GM12865 (cell line): ENCODE data around the gene TSPAN9.

Experiments used
- DNase-seq: peaks from one replicate; pipeline ENCODE4 v3.0.0; 2010; ENCODE audit warnings: low read depth
- H3K4me3 ChIP-seq: 2 replicates; pipeline ENCODE4 v1.5.1; 2011; ENCODE audit warnings: mild to moderate bottlenecking, low read depth, low read length, control low read depth
- CTCF ChIP-seq: IDR thresholded peaks from 2 replicates; pipeline ENCODE4 v1.5.1; 2011; ENCODE audit warnings: low read length, control low read depth, low read depth, inconsistent platforms; ENCODE audit not compliant: insufficient read depth; ENCODE audit errors: missing control alignments

Gene TSPAN9

DNA sequence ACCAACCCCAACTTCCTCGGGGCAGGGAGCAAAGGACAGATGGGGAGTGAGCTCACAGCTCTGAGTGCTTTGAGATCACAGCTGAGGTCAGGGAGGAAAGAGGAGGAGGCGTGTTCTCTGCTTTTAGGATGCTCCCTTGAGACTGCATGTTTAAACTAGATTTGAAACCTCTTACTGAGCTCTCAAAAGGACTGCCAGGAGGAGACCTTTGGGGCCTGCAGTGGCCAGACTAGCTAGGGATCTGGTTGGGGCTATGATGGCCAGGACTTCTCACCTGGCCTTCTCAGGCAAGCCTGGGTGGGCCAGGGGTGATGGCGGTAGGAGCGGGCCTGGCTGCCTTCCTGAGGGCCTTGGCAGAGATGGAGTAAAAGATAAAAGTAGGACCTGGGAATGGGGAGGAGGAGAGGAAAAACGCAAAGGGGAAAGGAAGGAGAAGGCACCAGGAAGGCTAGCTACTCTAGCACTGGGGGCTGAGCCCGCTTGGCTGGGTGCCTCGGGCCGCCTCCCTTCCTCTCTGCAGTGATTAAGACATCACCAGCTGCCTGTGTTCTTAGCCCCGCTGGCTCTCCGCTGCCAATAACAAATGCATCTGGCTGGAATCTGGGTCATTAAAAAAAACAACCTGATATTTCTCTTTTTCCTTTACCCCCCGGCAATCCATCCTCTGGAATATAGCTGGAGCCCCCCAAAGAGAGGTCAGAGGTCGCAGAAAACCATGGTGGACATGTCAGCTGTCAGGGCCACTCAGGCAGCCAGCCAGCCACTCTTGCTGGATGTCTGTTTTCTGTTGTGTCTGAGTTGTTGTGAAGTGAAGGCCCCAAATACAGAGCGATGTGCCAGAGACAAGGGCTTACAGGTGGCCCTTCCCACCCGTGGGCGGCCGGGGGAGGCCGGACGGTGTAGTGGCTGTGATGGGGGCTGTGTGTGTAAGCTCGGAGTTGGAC is 141.3 kb downstream of the TSPAN9 start:
- no peak overlapping the region for H3K4me3 ChIP-seq
- DNase-seq, result no peak
- TF ChIP-seq CTCF, result no peak

GRCh38 chr12:3219233-3219632 is 142.1 kb downstream of the TSPAN9 start:
- no peak for DNase-seq
- no peak for TF ChIP-seq CTCF
- no peak overlapping the region for H3K4me3 ChIP-seq

DNA sequence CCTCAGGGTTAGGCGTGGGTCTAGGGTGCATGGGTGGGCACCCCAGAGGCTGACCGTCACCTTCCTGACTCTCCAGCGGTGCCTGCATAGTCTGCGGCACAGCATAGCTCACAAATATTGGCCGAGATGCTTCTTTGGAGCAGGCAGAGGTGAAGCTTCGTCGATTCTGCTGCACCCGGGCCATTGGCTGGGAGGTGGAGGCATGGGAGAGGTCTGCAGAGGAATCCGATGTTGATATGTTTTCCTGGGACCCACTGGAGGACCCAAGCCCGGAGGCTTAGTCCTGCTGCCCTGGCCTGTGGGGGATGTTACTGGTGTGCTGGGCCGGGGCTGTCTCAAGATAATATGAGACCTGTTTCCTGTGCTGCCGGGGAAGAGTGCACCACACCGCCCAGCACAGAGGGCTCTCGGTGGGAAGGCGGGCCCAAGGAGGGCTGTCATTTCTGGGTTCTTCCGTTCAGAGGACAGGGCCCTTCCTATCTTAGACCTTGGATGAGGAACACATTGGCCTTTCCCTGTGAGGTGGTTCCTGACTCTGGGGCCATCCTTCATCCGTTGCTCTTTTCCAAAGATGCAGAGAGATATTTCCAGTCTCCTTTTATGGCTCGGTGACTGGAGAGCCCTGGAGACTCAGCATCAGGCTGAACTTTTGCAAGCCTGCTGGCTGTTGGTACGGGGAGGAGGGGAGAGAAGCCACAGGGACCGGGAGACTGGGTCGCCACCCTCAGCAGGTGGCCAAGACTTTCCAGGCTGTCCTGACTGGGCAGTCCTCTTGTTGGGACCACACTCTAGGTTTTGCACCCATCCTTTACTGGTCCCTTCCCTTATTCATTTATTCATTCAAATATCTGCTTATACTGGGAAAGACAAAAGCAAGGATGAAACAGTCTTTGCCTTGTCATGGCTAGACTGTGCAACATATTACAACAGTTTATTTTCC is 143.5 kb downstream of the TSPAN9 start:
- no peak for TF ChIP-seq CTCF
- H3K4me3 ChIP-seq, result no peak overlapping the region
- no peak for DNase-seq

DNA sequence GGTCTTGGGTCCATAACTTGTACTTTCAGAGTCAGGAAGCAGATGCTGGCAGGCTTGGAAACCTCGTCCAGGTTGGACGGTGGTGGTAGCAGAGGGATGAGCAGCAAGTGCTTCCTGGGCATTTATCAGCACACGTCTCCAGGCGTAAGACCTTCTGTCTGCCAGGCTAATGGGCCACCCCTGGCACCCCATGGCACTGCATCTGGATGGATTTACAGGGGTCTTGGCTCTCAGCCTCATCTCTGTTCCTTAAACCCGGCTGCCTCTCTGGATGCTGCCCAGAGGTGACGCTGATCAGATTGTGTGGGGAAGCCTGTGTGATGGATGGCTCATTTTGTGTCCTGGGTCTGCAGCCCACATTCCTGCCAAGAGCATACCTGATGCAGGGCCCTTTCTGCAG is 145.1 kb downstream of the TSPAN9 start:
- H3K4me3 ChIP-seq, result no peak overlapping the region
- DNase-seq, result no peak
- no peak for TF ChIP-seq CTCF

DNA sequence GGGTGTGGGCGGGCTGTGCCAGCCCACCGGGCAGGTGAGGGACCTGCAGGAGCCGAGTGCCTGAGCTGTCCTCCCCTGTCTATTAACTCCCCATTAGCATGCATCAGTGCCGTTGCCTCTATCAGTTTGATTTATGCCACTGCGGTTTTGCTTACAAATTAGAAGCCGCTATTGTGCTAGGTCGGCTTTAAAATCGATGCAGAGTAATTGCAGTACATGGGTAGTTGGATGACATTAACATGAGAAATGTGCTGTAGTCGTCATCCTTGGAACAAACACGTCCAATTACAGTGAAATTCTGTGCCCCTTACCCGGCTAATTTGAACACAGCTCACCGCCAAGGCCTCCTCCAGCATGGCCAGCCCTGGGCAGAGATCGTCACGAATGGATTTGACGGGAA is 145.8 kb downstream of the TSPAN9 start:
- no peak overlapping the region for H3K4me3 ChIP-seq
- DNase-seq, result no peak
- TF ChIP-seq CTCF, result no peak

DNA sequence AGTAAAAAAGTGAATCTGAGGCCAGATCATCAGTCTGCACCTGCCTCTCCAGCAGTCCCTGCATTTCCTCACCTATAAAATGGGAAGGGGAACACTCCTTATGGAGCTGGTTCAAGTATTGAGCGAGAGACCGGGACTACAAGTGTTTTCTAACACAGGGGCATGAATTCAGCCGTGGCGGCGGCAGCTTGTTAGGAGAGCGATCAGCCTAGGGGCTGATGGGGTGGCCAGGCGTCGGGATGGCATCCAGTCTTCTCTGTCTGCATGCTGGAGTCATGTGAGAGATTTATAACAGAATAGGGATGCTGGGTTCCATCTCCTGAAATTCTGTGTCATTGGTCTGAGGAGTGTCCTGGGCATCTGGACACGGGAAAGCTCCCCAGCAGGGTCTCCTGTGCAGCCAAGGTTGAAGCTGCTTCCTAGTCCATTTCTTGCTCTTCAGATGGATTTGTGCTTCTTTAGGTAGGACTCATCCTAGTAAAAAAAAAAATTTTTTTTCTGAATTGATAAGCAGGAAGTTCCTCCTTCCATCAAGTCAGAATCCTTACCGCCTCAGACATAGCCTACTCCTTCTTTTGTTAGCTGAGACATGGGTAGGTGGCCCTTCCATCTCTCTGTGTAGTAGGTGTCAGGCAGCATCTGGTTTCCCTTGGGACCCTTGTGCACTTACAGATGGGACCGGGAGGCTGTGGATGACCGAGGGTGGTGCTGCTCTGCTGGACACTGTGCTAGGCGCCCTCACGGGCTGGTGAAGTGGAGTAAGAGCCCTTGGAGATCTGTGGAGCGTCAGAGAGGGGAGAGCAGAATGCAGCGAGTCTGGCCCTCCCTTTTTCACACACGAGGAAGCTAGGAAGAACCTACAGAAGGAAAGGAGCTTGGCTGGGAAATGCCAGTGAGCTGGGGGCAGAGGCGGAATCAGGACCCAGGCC is 146.7 kb downstream of the TSPAN9 start:
- TF ChIP-seq CTCF, result no peak
- H3K4me3 ChIP-seq, result no peak overlapping the region
- no peak for DNase-seq
